HL-60 (cell line): ENCODE data around the gene C12orf75.

Source experiments
- DNase-seq, 2 experiments: peaks; one replicate each; pipeline ENCODE4 v3.0.0-alpha.2; 2010 to 2020; ENCODE audit warnings: low read depth in 1 of 2, low spot score in 1 of 2
- H3K27ac ChIP-seq: fragments of 250-450 bp; sonication (Bioruptor Pico); replicated peaks from 2 replicates; pipeline ENCODE4 v1.5.1; 2020; ENCODE audit warnings: mild to moderate bottlenecking, moderate library complexity
- H3K27me3 ChIP-seq: fragments of 250-450 bp; sonication (Bioruptor Pico); 2 replicates; pipeline ENCODE4 v1.5.1; 2021; ENCODE audit warnings: mild to moderate bottlenecking, moderate library complexity; ENCODE audit not compliant: insufficient read depth, poor library complexity, severe bottlenecking
- H3K4me3 ChIP-seq: replicated peaks from 2 replicates; pipeline ENCODE4 v1.5.1; 2011; ENCODE audit warnings: mild to moderate bottlenecking, control low read depth, low read length; ENCODE audit not compliant: insufficient read depth
- CTCF ChIP-seq: IDR thresholded peaks from one replicate; pipeline ENCODE4 v1.5.1; 2011; ENCODE audit warnings: low read length, control low read depth, inconsistent platforms; ENCODE audit not compliant: insufficient read depth
- GABPA ChIP-seq: IDR thresholded peaks from 2 replicates; pipeline ENCODE4 v1.6.1; 2012; ENCODE audit warnings: low read depth
- POLR2AphosphoS5 ChIP-seq: IDR thresholded peaks from 2 replicates; pipeline ENCODE4 v1.6.1; 2012; ENCODE audit warnings: low read depth
- REST ChIP-seq: IDR thresholded peaks from 2 replicates; pipeline ENCODE4 v1.6.1; 2012; ENCODE audit warnings: low read depth; ENCODE audit not compliant: insufficient replicate concordance
- SPI1 ChIP-seq: IDR thresholded peaks from 2 replicates; pipeline ENCODE4 v1.6.1; 2012; ENCODE audit warnings: low read depth, mild to moderate bottlenecking, borderline replicate concordance

C12orf75 gene

GRCh38 chr12:105334582-105334981 lies 4.1 kb downstream of the C12orf75 start:
- TF ChIP-seq SPI1 (no peak), CTCF (no peak), POLR2AphosphoS5 (no peak), GABPA (no peak), REST (no peak)
- Histone ChIP-seq H3K27ac (no peak overlapping the region), H3K4me3 (no peak overlapping the region), H3K27me3 (peaks cover 31% of the 10 kb centered on the region)
- DNase-seq = no peak

GRCh38 chr12:105335856-105336255 lies 5.4 kb downstream of the C12orf75 start:
- Histone ChIP-seq H3K27ac (no peak overlapping the region), H3K27me3 (peaks cover 23% of the 10 kb centered on the region), H3K4me3 (no peak overlapping the region)
- no peak for TF ChIP-seq REST
- no peak for TF ChIP-seq POLR2AphosphoS5
- no peak for TF ChIP-seq SPI1
- TF ChIP-seq CTCF = no peak
- no peak for TF ChIP-seq GABPA
- DNase-seq = no peak

- Histone ChIP-seq H3K27ac (no peak overlapping the region), H3K27me3 (peaks cover 18% of the 10 kb centered on the region), H3K4me3 (no peak overlapping the region)
- DNase-seq = no peak
- no peak for TF ChIP-seq CTCF
Observed at GRCh38 chr12:105336411-105336810, 5.9 kb downstream of the C12orf75 start.

- no peak for DNase-seq
- TF ChIP-seq CTCF (no peak), GABPA (no peak), SPI1 (no peak), REST (no peak), POLR2AphosphoS5 (no peak)
- no peak overlapping the region for H3K4me3 ChIP-seq
- H3K27ac ChIP-seq = no peak overlapping the region
- H3K27me3 ChIP-seq = peaks cover 11% of the 10 kb centered on the region
Observed at GRCh38 chr12:105337391-105337790, 6.9 kb downstream of the C12orf75 start.
